HepG2 (cell line): ENCODE measurements around the gene SCRT2. TPM values are rescaled to one million over a fixed set of nuclear protein-coding genes. Genes with fewer than 3 reads are reported as not detected.
A peak's percentile ranks its signal among the peaks of the same experiment; 100 is the strongest.

Source experiments
- CBX5 ChIP-seq: sonication (generic); formaldehyde crosslinking; IDR thresholded peaks from 2 replicates; pipeline ENCODE4 v1.4.0; 2020; ENCODE audit warnings: missing genetic modification reagents, borderline replicate concordance
- HNF4A ChIP-seq: sonication (generic); formaldehyde crosslinking; IDR thresholded peaks from 2 replicates; pipeline ENCODE4 v1.4.0; 2020; ENCODE audit warnings: missing genetic modification reagents
- NR3C1 ChIP-seq: sonication (generic); formaldehyde crosslinking; IDR thresholded peaks from 2 replicates; pipeline ENCODE4 v1.4.0; 2020; ENCODE audit warnings: missing genetic modification reagents
- RFXAP ChIP-seq: sonication (generic); formaldehyde crosslinking; IDR thresholded peaks from 2 replicates; pipeline ENCODE4 v1.4.0; 2020; ENCODE audit warnings: missing genetic modification reagents, borderline replicate concordance
- SAFB2 ChIP-seq: sonication (generic); formaldehyde crosslinking; IDR thresholded peaks from 2 replicates; pipeline ENCODE4 v1.5.1; 2020; ENCODE audit warnings: missing genetic modification reagents, low read depth, mild to moderate bottlenecking, borderline replicate concordance
- SRY ChIP-seq: sonication (generic); formaldehyde crosslinking; IDR thresholded peaks from 2 replicates; pipeline ENCODE4 v1.8.0; 2022; ENCODE audit warnings: mild to moderate bottlenecking, missing genetic modification reagents
- ZNF10 ChIP-seq: sonication (generic); formaldehyde crosslinking; IDR thresholded peaks from 2 replicates; pipeline ENCODE4 v1.4.0; 2020; ENCODE audit warnings: mild to moderate bottlenecking, low read depth, missing genetic modification reagents, borderline replicate concordance
- ZNF484 ChIP-seq: sonication (generic); formaldehyde crosslinking; IDR thresholded peaks from 2 replicates; pipeline ENCODE4 v1.5.1; 2020; ENCODE audit warnings: mild to moderate bottlenecking, low read depth, missing genetic modification reagents, borderline replicate concordance
- ZNF564 ChIP-seq: sonication (generic); formaldehyde crosslinking; IDR thresholded peaks from 2 replicates; pipeline ENCODE4 v1.8.1; 2023; ENCODE audit warnings: mild to moderate bottlenecking, missing genetic modification reagents
- ZNF614 ChIP-seq: IDR thresholded peaks from 2 replicates; pipeline ENCODE4 v1.6.1; 2018; ENCODE audit warnings: missing biosample characterization, missing genetic modification reagents, inconsistent platforms, borderline replicate concordance
- polyA plus RNA-seq, 8 experiments: library from polyadenylated mRNA; depleted of rRNA in 3 of 8; stranded (reverse) in 7 of 8; unstranded in 1 of 8; fragments of >200 nt; fragmentation: Illumina TruSeq in 4 of 8; extraction: Trizol in 4 of 8; gene quantifications; 2 replicates each; pipeline versions ENCODE4 v1.2.1 to v1.2.3, GENCODE V29; 2011 to 2016; ENCODE audit warnings: low read depth in 4 of 8, missing spikeins in 1 of 8, mixed read lengths in 1 of 8; ENCODE audit not compliant: insufficient read depth in 1 of 8
- total RNA-seq, 5 experiments: library from RNA; depleted of rRNA; stranded (reverse); fragments of >200 nt; fragmentation: Illumina TruSeq; extraction: Trizol; gene quantifications; 2 replicates each; pipeline ENCODE4 v1.2.3, GENCODE V29; 2016; ENCODE audit warnings: low read depth in 1 of 5
- TF ChIP-seq, protein P1 (sequence below): sonication (generic); formaldehyde crosslinking; IDR thresholded peaks from 2 replicates; pipeline ENCODE4 v1.4.0; 2020; ENCODE audit warnings: mild to moderate bottlenecking, low read depth, missing genetic modification reagents
- TF ChIP-seq, protein P2 (sequence below): IDR thresholded peaks from 2 replicates; pipeline ENCODE4 v1.6.1; 2016; ENCODE audit warnings: mild to moderate bottlenecking, missing biosample characterization, missing genetic modification reagents
- TF ChIP-seq, protein P3 (sequence below): sonication (generic); formaldehyde crosslinking; conservative IDR thresholded peaks from 2 replicates; pipeline ENCODE4 v1.4.0; 2020; ENCODE audit warnings: missing genetic modification reagents
- TF ChIP-seq, protein P4 (sequence below): sonication (generic); formaldehyde crosslinking; conservative IDR thresholded peaks from 2 replicates; pipeline ENCODE4 v1.4.0; 2020; ENCODE audit warnings: mild to moderate bottlenecking, missing genetic modification reagents, moderate library complexity

Gene SCRT2
- total and polyA plus RNA-seq, 2 of the 13 experiments (the other 11 are each of a cell fraction or from before 2014, with no cell fraction given), result not detected

DNA sequence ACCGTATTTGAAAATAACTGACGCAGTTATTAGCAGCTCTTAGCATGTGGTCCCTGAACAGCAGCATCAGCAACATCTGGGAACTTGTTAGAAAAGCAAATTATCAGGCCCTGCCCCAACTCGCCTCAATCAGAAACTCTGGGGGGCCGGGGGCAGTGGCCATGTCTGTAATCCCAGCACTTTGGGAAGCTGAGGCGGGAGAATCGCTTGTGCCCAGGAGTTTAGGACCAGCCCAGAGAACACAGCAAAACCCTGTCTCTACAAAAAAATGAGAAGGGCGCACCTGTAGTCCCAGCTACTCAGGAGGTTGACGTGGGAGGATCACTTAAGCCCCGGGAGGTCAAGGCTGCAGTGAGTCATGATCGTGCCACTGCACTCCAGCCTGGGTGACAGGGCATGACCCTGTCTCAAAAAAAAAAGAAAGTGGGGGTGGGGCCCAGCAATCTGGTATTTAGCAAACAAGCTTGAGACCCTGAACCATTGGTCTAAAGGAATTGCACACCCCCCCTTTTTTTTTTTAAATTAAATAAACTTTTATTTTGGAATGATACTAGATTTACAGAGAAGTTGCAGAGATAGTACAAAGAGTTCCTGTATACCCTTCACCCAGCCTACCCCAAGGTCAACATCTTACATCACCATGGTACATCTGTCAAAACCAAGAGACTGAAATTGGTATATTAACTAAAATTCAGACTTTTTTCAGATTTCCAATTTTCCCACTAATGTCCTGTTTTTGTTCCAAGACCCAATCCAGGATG is 29.3 kb downstream of the SCRT2 start (continued):
- TF ChIP-seq, protein P1, sequence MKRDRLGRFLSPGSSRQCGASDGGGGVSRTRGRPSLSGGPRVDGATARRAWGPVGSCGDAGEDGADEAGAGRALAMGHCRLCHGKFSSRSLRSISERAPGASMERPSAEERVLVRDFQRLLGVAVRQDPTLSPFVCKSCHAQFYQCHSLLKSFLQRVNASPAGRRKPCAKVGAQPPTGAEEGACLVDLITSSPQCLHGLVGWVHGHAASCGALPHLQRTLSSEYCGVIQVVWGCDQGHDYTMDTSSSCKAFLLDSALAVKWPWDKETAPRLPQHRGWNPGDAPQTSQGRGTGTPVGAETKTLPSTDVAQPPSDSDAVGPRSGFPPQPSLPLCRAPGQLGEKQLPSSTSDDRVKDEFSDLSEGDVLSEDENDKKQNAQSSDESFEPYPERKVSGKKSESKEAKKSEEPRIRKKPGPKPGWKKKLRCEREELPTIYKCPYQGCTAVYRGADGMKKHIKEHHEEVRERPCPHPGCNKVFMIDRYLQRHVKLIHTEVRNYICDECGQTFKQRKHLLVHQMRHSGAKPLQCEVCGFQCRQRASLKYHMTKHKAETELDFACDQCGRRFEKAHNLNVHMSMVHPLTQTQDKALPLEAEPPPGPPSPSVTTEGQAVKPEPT, result no peak
- TF ChIP-seq ZNF484 (CRISPR knock-in tag) (no peak), CBX5 (no peak), NR3C1 (no peak), HNF4A (CRISPR knock-in tag) (peak; percentile 31; the same call in 1 of the 2 replicates), SAFB2 (CRISPR knock-in tag) (no peak), RFXAP (CRISPR knock-in tag) (peak; percentile 9; the same call in 1 of the 2 replicates), ZNF564 (CRISPR knock-in tag) (no peak), SRY (no peak), ZNF614 (CRISPR knock-in tag) (peak; percentile 30; the same call in 1 of the 2 replicates), ZNF10 (CRISPR knock-in tag) (no peak)
- TF ChIP-seq, protein P2, sequence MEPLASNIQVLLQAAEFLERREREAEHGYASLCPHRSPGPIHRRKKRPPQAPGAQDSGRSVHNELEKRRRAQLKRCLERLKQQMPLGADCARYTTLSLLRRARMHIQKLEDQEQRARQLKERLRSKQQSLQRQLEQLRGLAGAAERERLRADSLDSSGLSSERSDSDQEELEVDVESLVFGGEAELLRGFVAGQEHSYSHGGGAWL (CRISPR knock-in tag), result no peak
- TF ChIP-seq, protein P3, sequence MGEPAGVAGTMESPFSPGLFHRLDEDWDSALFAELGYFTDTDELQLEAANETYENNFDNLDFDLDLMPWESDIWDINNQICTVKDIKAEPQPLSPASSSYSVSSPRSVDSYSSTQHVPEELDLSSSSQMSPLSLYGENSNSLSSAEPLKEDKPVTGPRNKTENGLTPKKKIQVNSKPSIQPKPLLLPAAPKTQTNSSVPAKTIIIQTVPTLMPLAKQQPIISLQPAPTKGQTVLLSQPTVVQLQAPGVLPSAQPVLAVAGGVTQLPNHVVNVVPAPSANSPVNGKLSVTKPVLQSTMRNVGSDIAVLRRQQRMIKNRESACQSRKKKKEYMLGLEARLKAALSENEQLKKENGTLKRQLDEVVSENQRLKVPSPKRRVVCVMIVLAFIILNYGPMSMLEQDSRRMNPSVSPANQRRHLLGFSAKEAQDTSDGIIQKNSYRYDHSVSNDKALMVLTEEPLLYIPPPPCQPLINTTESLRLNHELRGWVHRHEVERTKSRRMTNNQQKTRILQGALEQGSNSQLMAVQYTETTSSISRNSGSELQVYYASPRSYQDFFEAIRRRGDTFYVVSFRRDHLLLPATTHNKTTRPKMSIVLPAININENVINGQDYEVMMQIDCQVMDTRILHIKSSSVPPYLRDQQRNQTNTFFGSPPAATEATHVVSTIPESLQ, result no peak
- TF ChIP-seq, protein P4, sequence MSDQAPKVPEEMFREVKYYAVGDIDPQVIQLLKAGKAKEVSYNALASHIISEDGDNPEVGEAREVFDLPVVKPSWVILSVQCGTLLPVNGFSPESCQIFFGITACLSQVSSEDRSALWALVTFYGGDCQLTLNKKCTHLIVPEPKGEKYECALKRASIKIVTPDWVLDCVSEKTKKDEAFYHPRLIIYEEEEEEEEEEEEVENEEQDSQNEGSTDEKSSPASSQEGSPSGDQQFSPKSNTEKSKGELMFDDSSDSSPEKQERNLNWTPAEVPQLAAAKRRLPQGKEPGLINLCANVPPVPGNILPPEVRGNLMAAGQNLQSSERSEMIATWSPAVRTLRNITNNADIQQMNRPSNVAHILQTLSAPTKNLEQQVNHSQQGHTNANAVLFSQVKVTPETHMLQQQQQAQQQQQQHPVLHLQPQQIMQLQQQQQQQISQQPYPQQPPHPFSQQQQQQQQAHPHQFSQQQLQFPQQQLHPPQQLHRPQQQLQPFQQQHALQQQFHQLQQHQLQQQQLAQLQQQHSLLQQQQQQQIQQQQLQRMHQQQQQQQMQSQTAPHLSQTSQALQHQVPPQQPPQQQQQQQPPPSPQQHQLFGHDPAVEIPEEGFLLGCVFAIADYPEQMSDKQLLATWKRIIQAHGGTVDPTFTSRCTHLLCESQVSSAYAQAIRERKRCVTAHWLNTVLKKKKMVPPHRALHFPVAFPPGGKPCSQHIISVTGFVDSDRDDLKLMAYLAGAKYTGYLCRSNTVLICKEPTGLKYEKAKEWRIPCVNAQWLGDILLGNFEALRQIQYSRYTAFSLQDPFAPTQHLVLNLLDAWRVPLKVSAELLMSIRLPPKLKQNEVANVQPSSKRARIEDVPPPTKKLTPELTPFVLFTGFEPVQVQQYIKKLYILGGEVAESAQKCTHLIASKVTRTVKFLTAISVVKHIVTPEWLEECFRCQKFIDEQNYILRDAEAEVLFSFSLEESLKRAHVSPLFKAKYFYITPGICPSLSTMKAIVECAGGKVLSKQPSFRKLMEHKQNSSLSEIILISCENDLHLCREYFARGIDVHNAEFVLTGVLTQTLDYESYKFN (CRISPR knock-in tag), result peak; percentile 57; the same call in 1 of the 2 replicates
- TF ChIP-seq, all 625 proteins: peak for 89
